NCI-H2196 (cell line): ENCODE results near the gene MGAM2.

Source experiments
- DNase-seq: peaks from one replicate; lab custom pipeline; 2025; ENCODE audit not compliant: unreplicated experiment; lab: John Stamatoyannopoulos, UW

Gene MGAM2

GRCh38 chr7:142120524-142120923, 9.0 kb downstream of the MGAM2 start:
- DNase-seq = no peak

- no peak for DNase-seq
Observed at GRCh38 chr7:142123184-142123583, 11.7 kb downstream of the MGAM2 start.

GRCh38 chr7:142125256-142125955, 13.9 kb downstream of the MGAM2 start:
- no peak for DNase-seq

- DNase-seq = no peak
Observed at GRCh38 chr7:142130267-142130666, 18.7 kb downstream of the MGAM2 start.

GRCh38 chr7:142131439-142132185, 20.1 kb downstream of the MGAM2 start:
- DNase-seq = no peak

- no peak for DNase-seq
Observed at GRCh38 chr7:142133731-142134148, 22.2 kb downstream of the MGAM2 start.

GRCh38 chr7:142134909-142135308, 23.4 kb downstream of the MGAM2 start:
- DNase-seq = no peak

GRCh38 chr7:142138996-142139395, 27.5 kb downstream of the MGAM2 start:
- no peak for DNase-seq

GRCh38 chr7:142139597-142140400, 28.3 kb downstream of the MGAM2 start:
- DNase-seq = no peak

GRCh38 chr7:142140401-142140959, 29.0 kb downstream of the MGAM2 start:
- no peak for DNase-seq

GRCh38 chr7:142142702-142143101, 31.2 kb downstream of the MGAM2 start:
- DNase-seq = no peak

GRCh38 chr7:142146124-142146523, 34.6 kb downstream of the MGAM2 start:
- no peak for DNase-seq

GRCh38 chr7:142150356-142150755, 38.8 kb downstream of the MGAM2 start:
- no peak for DNase-seq

- no peak for DNase-seq
Observed at GRCh38 chr7:142150869-142151268, 39.4 kb downstream of the MGAM2 start.

- DNase-seq = no peak
Observed at GRCh38 chr7:142152076-142152475, 40.6 kb downstream of the MGAM2 start.

GRCh38 chr7:142153400-142153799, 41.9 kb downstream of the MGAM2 start:
- DNase-seq = no peak

- no peak for DNase-seq
Observed at GRCh38 chr7:142158736-142159496, 47.4 kb downstream of the MGAM2 start.

GRCh38 chr7:142161921-142162320, 50.4 kb downstream of the MGAM2 start:
- DNase-seq = no peak

GRCh38 chr7:142168746-142169145, 57.2 kb downstream of the MGAM2 start:
- DNase-seq = no peak

- no peak for DNase-seq
Observed at GRCh38 chr7:142172932-142173331, 61.4 kb downstream of the MGAM2 start.

- DNase-seq = no peak
Observed at GRCh38 chr7:142174441-142174840, 62.9 kb downstream of the MGAM2 start.
